Ishikawa (cell line): ENCODE measurements around the gene REEP5.

Experiments
- EP300 ChIP-seq: IDR thresholded peaks from 2 replicates; pipeline ENCODE4 v1.6.1; 2012; ENCODE audit warnings: borderline replicate concordance
- FOXM1 ChIP-seq: IDR thresholded peaks from 2 replicates; pipeline ENCODE4 v1.6.1; 2012; ENCODE audit warnings: low read depth, borderline replicate concordance
- RAD21 ChIP-seq: IDR thresholded peaks from 2 replicates; pipeline ENCODE4 v1.6.1; 2012; ENCODE audit warnings: low read depth
- TAF1 ChIP-seq: IDR thresholded peaks from 2 replicates; pipeline ENCODE4 v1.6.1; 2012; ENCODE audit warnings: low read depth, mild to moderate bottlenecking
- TCF12 ChIP-seq: IDR thresholded peaks from 2 replicates; pipeline ENCODE4 v1.6.1; 2012; ENCODE audit warnings: low read depth
- TF ChIP-seq, protein P1 (sequence below): IDR thresholded peaks from 2 replicates; pipeline ENCODE4 v1.6.1; 2012; ENCODE audit warnings: low read depth, mild to moderate bottlenecking

DNA sequence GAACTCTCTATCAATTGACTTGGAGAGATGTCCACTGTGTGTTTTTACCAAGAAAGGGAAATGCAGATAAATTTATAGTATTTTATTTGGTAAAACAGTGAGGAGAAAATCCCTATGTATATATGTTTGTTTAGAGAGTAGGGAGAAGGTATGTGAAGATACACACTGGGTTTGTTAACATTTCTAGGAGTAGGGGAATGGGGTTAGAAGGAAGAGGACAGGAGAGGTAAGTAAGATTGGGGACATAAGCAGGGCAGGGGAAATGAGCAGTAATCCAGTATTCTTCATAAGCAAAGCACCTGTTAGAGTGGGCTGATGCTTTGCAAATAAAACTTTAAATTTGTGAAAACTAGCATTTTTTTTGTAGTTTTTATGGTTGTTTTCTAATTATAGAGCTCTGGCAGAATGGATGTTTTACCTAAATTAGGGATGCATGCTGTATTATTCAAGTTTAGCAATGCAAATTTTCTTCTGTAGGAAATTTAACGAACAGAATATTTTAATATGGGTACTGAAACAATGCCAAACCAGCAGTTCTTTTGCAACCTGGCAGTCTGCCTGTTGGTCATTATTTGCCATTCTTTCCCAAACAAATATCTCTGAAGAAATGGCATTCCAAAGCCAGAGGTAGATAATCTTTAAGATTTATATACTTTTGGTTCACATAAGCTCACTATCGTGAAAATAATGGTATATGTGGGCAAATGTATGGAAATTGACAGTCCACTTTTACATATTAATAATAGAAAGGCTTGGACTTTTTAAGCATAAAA lies 35.2 kb upstream of the REEP5 start:
- no peak for TF ChIP-seq FOXM1
- TF ChIP-seq TCF12 = no peak
- TF ChIP-seq, protein P1, sequence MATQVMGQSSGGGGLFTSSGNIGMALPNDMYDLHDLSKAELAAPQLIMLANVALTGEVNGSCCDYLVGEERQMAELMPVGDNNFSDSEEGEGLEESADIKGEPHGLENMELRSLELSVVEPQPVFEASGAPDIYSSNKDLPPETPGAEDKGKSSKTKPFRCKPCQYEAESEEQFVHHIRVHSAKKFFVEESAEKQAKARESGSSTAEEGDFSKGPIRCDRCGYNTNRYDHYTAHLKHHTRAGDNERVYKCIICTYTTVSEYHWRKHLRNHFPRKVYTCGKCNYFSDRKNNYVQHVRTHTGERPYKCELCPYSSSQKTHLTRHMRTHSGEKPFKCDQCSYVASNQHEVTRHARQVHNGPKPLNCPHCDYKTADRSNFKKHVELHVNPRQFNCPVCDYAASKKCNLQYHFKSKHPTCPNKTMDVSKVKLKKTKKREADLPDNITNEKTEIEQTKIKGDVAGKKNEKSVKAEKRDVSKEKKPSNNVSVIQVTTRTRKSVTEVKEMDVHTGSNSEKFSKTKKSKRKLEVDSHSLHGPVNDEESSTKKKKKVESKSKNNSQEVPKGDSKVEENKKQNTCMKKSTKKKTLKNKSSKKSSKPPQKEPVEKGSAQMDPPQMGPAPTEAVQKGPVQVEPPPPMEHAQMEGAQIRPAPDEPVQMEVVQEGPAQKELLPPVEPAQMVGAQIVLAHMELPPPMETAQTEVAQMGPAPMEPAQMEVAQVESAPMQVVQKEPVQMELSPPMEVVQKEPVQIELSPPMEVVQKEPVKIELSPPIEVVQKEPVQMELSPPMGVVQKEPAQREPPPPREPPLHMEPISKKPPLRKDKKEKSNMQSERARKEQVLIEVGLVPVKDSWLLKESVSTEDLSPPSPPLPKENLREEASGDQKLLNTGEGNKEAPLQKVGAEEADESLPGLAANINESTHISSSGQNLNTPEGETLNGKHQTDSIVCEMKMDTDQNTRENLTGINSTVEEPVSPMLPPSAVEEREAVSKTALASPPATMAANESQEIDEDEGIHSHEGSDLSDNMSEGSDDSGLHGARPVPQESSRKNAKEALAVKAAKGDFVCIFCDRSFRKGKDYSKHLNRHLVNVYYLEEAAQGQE = no peak
- TF ChIP-seq EP300 = no peak
- no peak for TF ChIP-seq RAD21
- no peak for TF ChIP-seq TAF1
